Measurements from ENCODE around the gene SPIRE2.

- no peak for TF ChIP-seq CTCF (IDR thresholded peaks at IDR 0.05; ENCODE audit: low read depth, low read length)
- TF ChIP-seq EZH2phosphoT487 (IDR thresholded peaks at IDR 0.05; ENCODE audit: low read depth): no peak
Measured at GRCh38 chr16:89837014-89837546, 8.8 kb downstream of the SPIRE2 start.

Measured in OCI-LY3 (cell line).